Esophagus squamous epithelium (tissue), 5 donors: ENCODE data around the gene AFDN. TPM values are rescaled to one million over a fixed set of nuclear protein-coding genes. Genes with fewer than 3 reads are reported as not detected.

ENCODE experiments used
- DNase-seq: peaks from one replicate; lab custom pipeline; 2025; lab: John Stamatoyannopoulos, UW
- H3K27ac ChIP-seq, 4 donors: fragments of 200-600 bp; sonication (generic); one replicate each; pipeline ENCODE4 v1.5.1; 2016 to 2019; ENCODE audit warnings: mild to moderate bottlenecking in 1 of 4
- H3K27me3 ChIP-seq, 4 donors: fragments of 200-600 bp; sonication (generic); 1 replicate in 3 of 4; 2 replicates in 1 of 4; pipeline versions ENCODE4 v1.5.1 to v1.6.0; 2017 to 2021; ENCODE audit warnings: antibody characterized with exemption in 1 of 4
- H3K36me3 ChIP-seq, 3 donors: fragments of 200-600 bp; sonication (generic); one replicate each; pipeline ENCODE4 v1.5.1; 2016 to 2019
- H3K4me1 ChIP-seq, 3 donors: fragments of 200-600 bp; sonication (generic); one replicate each; pipeline ENCODE4 v1.5.1; 2017 to 2019
- H3K4me3 ChIP-seq, 4 donors: fragments of 200-600 bp; sonication (generic); 1 replicate in 3 of 4; 2 replicates in 1 of 4; pipeline ENCODE4 v1.5.1; 2016 to 2019; ENCODE audit warnings: mild to moderate bottlenecking in 2 of 4, moderate library complexity in 1 of 4
- H3K9me3 ChIP-seq, 3 donors: fragments of 200-600 bp; sonication (generic); one replicate each; pipeline ENCODE4 v1.5.1; 2016 to 2019
- CTCF ChIP-seq, 6 experiments: fragments of 450-650 bp in 4 of 6; fragments of 200-600 bp in 2 of 6; sonication (generic) in 2 of 6; IDR thresholded peaks; one replicate each; pipeline ENCODE4 v1.5.1; 2016 to 2019; ENCODE audit warnings: antibody characterized with exemption in 6 of 6, mild to moderate bottlenecking in 4 of 6, moderate library complexity in 4 of 6
- POLR2A ChIP-seq, 4 donors: fragments of 450-650 bp; IDR thresholded peaks; one replicate each; pipeline ENCODE4 v1.6.1; 2017; ENCODE audit warnings: antibody characterized with exemption in 4 of 4, mild to moderate bottlenecking in 4 of 4, moderate library complexity in 3 of 4
- WGBS, 2 donors: methylation state at CpG; one replicate each; pipeline ENCODE4 v1.1.5; 2018; 5-methylcytosine and 5-hydroxymethylcytosine counted together
- intact Hi-C: fragments of 100-400 bp; cut with DNase I; formaldehyde crosslinking; loops from one replicate; pipeline ENCODE4 v1.15.0; 2022
- total RNA-seq, 4 donors: library from RNA; depleted of rRNA; stranded (reverse); fragments of >200 nt; gene quantifications; one replicate each; pipeline ENCODE4 v1.1.0, GENCODE V29; 2016
- donor health status: DM: yes; HTN: yes; CAD: no.

Gene AFDN
- total RNA-seq, 4 donors from 2014 or later: 93.8 to 250 (median 204) TPM

- WGBS, 2 donors: 85 to 87% methylated on average over 10 to 12 of the region's 15 CpGs
- H3K4me3 ChIP-seq: no peak overlapping the region
- H3K27ac ChIP-seq: no peak overlapping the region
- peaks cover 0 to 31% (median 0%) of the 10 kb centered on the region in 3 donors for H3K4me1 ChIP-seq
- intact Hi-C loops: no loop called here
- H3K27me3 ChIP-seq: peaks cover 0 to 16% (median 0%) of the 10 kb centered on the region in 4 donors
- H3K9me3 ChIP-seq: no peaks in the 10 kb centered on the region
- no peak for DNase-seq
- no peaks in the 10 kb centered on the region for H3K36me3 ChIP-seq
- TF ChIP-seq CTCF (IDR thresholded peaks at IDR 0.05) (no peak), POLR2A (IDR thresholded peaks at IDR 0.05) (no peak)
Measured at GRCh38 chr6:167779993-167780655, 46.6 kb upstream of the AFDN start.

- Histone ChIP-seq H3K9me3 (no peaks in the 10 kb centered on the region), H3K27ac (no peak overlapping the region), H3K4me3 (no peak overlapping the region), H3K36me3 (no peaks in the 10 kb centered on the region), H3K4me1 (peaks cover 0 to 30% (median 0%) of the 10 kb centered on the region in 3 donors), H3K27me3 (peaks cover 0 to 16% (median 0%) of the 10 kb centered on the region in 4 donors)
- DNase-seq: no peak
- TF ChIP-seq CTCF (IDR thresholded peaks at IDR 0.05) (no peak), POLR2A (IDR thresholded peaks at IDR 0.05) (no peak)
- WGBS, 2 donors: 62 to 69% methylated on average over 5 to 14 of the region's 15 CpGs
- intact Hi-C loops: no loop called here
Measured at GRCh38 chr6:167781066-167781767, 45.5 kb upstream of the AFDN start.

- no peak for DNase-seq
- intact Hi-C loops: no loop called here
Measured at GRCh38 chr6:167781868-167782267, 44.8 kb upstream of the AFDN start.

GRCh38 chr6:167782698-167783517, 43.8 kb upstream of the AFDN start:
- Histone ChIP-seq H3K4me3 (no peak overlapping the region), H3K4me1 (peaks cover 0 to 13% (median 0%) of the 10 kb centered on the region in 3 donors), H3K27me3 (peaks cover 0 to 16% (median 0%) of the 10 kb centered on the region in 4 donors), H3K9me3 (no peaks in the 10 kb centered on the region), H3K36me3 (no peaks in the 10 kb centered on the region), H3K27ac (no peak overlapping the region)
- TF ChIP-seq CTCF (IDR thresholded peaks at IDR 0.05) (no peak), POLR2A (IDR thresholded peaks at IDR 0.05) (no peak)
- no peak for DNase-seq
- intact Hi-C loops: no loop called here
- 57 to 81% methylated on average over 2 to 4 of the region's 4 CpGs for WGBS, 2 donors

More at GRCh38 chr6:167781868-167782267, 44.8 kb upstream of the AFDN start:
- Histone ChIP-seq H3K9me3 (no peaks in the 10 kb centered on the region), H3K27ac (no peak overlapping the region), H3K4me3 (no peak overlapping the region), H3K27me3 (peaks cover 0 to 16% (median 0%) of the 10 kb centered on the region in 4 donors), H3K36me3 (no peaks in the 10 kb centered on the region), H3K4me1 (peaks cover 0 to 24% (median 0%) of the 10 kb centered on the region in 3 donors)
- 93 to 95% methylated on average over 8 to 9 of the region's 9 CpGs for WGBS, 2 donors
- TF ChIP-seq CTCF (IDR thresholded peaks at IDR 0.05) (no peak), POLR2A (IDR thresholded peaks at IDR 0.05) (no peak)
